ENCODE measurements around the gene RDH13.

DNA sequence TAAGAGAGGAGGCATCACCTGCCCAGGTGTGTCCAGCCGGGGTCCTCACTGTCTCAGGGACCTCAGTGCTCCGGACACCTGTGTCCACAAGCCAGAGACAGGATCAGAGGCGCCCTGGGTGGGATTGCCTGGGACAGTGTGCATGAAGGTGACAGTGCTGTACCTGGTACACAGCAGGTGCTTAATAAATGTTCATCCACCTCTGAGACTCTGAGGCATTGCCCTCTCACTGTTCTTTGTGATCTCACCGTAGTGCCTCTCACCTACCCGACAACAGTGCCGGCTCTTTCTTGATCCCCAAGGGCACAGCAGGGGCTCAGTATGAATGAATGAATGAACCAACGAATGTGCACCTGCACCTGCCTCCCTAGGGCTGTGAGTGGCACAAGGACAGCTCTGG is 9.2 kb downstream of the RDH13 start:
- no peak for TF ChIP-seq GATA2 (IDR thresholded peaks at IDR 0.05; ENCODE audit: low read depth, low read length)
- TF ChIP-seq GATA3 (IDR thresholded peaks at IDR 0.05; ENCODE audit: low read depth, low read length): no peak
